SK-N-MC (cell line): Measurements from ENCODE around the gene COG5.

Source experiments
- EZH2 ChIP-seq: fragments of 200-600 bp; sonication (generic); IDR thresholded peaks from one replicate; pipeline ENCODE4 v1.6.1; 2017; ENCODE audit warnings: antibody characterized with exemption
- POLR2AphosphoS5 ChIP-seq: IDR thresholded peaks from 2 replicates; pipeline ENCODE4 v1.6.1; 2012; ENCODE audit warnings: mild to moderate bottlenecking, low read depth, low read length, borderline replicate concordance

DNA sequence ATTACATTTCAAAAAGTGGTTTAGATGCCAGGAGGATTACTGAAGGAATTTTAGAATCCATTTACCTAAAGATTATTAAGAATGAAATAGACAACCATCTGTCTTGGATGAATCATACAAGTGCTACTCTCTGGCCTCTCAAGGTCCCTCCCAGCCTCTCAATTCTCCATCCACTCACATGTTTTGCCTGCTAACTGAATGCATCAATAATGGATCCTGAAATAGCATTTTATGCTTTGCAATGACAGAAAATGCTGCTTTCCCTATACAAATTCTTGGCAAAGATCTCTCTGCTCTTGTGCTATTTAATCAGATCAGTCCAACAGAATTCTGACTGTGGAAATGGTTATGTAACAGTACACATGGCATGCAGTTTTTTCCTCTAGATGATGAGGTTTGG, 326.9 kb downstream of the COG5 start:
- no peak for TF ChIP-seq EZH2
- no peak for TF ChIP-seq POLR2AphosphoS5
